Keratinocyte (primary cell): ENCODE results near the gene RANBP17.

Source experiments
- EZH2 ChIP-seq: IDR thresholded peaks from one replicate; pipeline ENCODE4 v1.6.1; 2012; ENCODE audit warnings: inconsistent platforms, mild to moderate bottlenecking, low read length, moderate library complexity
- TF ChIP-seq, protein P1 (sequence below), 3 experiments: IDR thresholded peaks in 1 of 3; conservative IDR thresholded peaks in 1 of 3; optimal IDR thresholded peaks in 1 of 3; 2 replicates in 2 of 3; 3 replicates in 1 of 3; pipeline versions ENCODE3 to v1.5.1; 2011; ENCODE audit warnings: low read length in 3 of 3, mild to moderate bottlenecking in 3 of 3, moderate library complexity in 2 of 3, control low read depth in 1 of 3, inconsistent platforms in 1 of 3; ENCODE audit not compliant: insufficient read depth in 2 of 3; ENCODE audit errors: extremely low read depth in 1 of 3

DNA sequence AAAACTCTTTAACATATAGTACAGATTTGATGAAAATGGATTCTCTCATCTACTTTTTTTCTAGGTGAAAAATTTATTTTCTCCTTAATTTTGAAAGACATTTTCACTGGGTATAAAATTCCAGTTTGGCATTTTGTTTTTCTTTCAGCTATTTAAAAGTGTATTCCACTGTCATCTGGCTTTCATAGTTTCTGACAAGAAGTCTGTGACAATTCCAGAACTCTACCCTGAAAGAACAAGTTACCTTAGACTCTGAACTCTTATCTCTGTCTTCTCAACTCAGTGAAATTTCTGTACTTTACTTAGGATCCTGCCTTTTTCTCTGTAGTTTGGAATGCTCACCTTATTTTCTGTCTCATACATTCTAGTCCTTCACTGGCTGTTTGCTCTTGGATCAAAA lies 161.7 kb downstream of the RANBP17 start:
- TF ChIP-seq EZH2, result no peak
- TF ChIP-seq, protein P1, sequence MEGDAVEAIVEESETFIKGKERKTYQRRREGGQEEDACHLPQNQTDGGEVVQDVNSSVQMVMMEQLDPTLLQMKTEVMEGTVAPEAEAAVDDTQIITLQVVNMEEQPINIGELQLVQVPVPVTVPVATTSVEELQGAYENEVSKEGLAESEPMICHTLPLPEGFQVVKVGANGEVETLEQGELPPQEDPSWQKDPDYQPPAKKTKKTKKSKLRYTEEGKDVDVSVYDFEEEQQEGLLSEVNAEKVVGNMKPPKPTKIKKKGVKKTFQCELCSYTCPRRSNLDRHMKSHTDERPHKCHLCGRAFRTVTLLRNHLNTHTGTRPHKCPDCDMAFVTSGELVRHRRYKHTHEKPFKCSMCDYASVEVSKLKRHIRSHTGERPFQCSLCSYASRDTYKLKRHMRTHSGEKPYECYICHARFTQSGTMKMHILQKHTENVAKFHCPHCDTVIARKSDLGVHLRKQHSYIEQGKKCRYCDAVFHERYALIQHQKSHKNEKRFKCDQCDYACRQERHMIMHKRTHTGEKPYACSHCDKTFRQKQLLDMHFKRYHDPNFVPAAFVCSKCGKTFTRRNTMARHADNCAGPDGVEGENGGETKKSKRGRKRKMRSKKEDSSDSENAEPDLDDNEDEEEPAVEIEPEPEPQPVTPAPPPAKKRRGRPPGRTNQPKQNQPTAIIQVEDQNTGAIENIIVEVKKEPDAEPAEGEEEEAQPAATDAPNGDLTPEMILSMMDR (optimal IDR thresholded peaks at IDR 0.05 in 1 of 3, IDR thresholded peaks at IDR 0.05 in 1 of 3, conservative IDR thresholded peaks at IDR 0.05 in 1 of 3; ENCODE audit: extremely low read depth in 1 of 3, insufficient read depth in 2 of 3, low read length in 3 of 3), result no peak
